H1 (cell line): ENCODE data around the gene OR10H5. TPM values are rescaled to one million over a fixed set of nuclear protein-coding genes. Genes with fewer than 3 reads are reported as not detected.

Source experiments
- CHD7 ChIP-seq: fragments of 300-600 bp; sonication (generic); IDR thresholded peaks from 2 replicates; pipeline ENCODE4 v1.7.1; 2012; ENCODE audit warnings: low read length, moderate library complexity, mild to moderate bottlenecking, inconsistent platforms; ENCODE audit not compliant: insufficient replicate concordance
- polyA plus RNA-seq, 7 experiments: library from polyadenylated mRNA; depleted of rRNA in 3 of 7; stranded (reverse) in 5 of 7; unstranded in 2 of 7; fragments of >200 nt in 5 of 7; fragments of 200-250 nt in 2 of 7; gene quantifications; 1 replicate in 5 of 7; 2 replicates in 1 of 7; 4 replicates in 1 of 7; pipeline versions ENCODE4 v1.2.1 to v1.2.3, GENCODE V29; 2011 to 2013; ENCODE audit warnings: missing spikeins in 2 of 7, mixed read lengths in 2 of 7
- total RNA-seq: library from RNA; stranded (reverse); fragmentation: NEBNext Ultra II Directional; extraction: Animal tissue kit (Norgen Biotek cat#: 25700); gene quantifications from 2 replicates; pipeline ENCODE4 v1.2.1, GENCODE V29; 2021

The OR10H5 gene
- total and polyA plus RNA-seq, 2 of the 8 experiments (the other 6 are each of a cell fraction or from before 2014, with no cell fraction given), result not detected

GRCh38 chr19:15829306-15829698 lies 41.8 kb downstream of the OR10H5 start (continued):
- TF ChIP-seq CHD7, result no peak
